Esophagus muscularis mucosa (tissue), 4 donors: ENCODE data around the gene ZNF598. TPM values are rescaled to one million over a fixed set of nuclear protein-coding genes. Genes with fewer than 3 reads are reported as not detected.

Source experiments
- DNase-seq: peaks from one replicate; pipeline ENCODE4 v3.0.0-alpha.2; 2017; ENCODE audit errors: extremely low spot score
- H3K27ac ChIP-seq, 4 donors: fragments of 200-600 bp; sonication (generic); replicated peaks in 1 of 4; 1 replicate in 3 of 4; 2 replicates in 1 of 4; pipeline ENCODE4 v1.5.1; 2016 to 2019; ENCODE audit warnings: mild to moderate bottlenecking in 1 of 4
- H3K27me3 ChIP-seq, 4 donors: fragments of 200-600 bp; sonication (generic); one replicate each; pipeline versions ENCODE4 v1.5.1 to v1.6.0; 2016 to 2019
- H3K36me3 ChIP-seq, 4 donors: fragments of 200-600 bp; sonication (generic); one replicate each; pipeline ENCODE4 v1.5.1; 2016 to 2019
- H3K4me1 ChIP-seq, 4 donors: fragments of 200-600 bp; sonication (generic); one replicate each; pipeline ENCODE4 v1.5.1; 2016 to 2019
- H3K4me3 ChIP-seq, 4 donors: fragments of 200-600 bp; sonication (generic); 1 replicate in 2 of 4; 2 replicates in 2 of 4; pipeline ENCODE4 v1.5.1; 2016 to 2019; ENCODE audit warnings: mild to moderate bottlenecking in 4 of 4, moderate library complexity in 1 of 4
- H3K9me3 ChIP-seq, 4 donors: fragments of 200-600 bp; sonication (generic); 1 replicate in 3 of 4; 2 replicates in 1 of 4; pipeline ENCODE4 v1.5.1; 2016 to 2019
- CTCF ChIP-seq, 3 experiments: fragments of 200-600 bp in 2 of 3; fragments of 450-650 bp in 1 of 3; sonication (generic) in 2 of 3; IDR thresholded peaks; one replicate each; pipeline ENCODE4 v1.5.1; 2017 to 2019; ENCODE audit warnings: antibody characterized with exemption in 3 of 3, mild to moderate bottlenecking in 2 of 3, moderate library complexity in 1 of 3
- EP300 ChIP-seq: sonication (generic); formaldehyde crosslinking; IDR thresholded peaks from one replicate; pipeline ENCODE4 v1.6.1; 2017; ENCODE audit warnings: antibody characterized with exemption
- POLR2A ChIP-seq: fragments of 450-650 bp; IDR thresholded peaks from one replicate; pipeline ENCODE4 v1.6.1; 2017; ENCODE audit warnings: antibody characterized with exemption, moderate library complexity, mild to moderate bottlenecking, low read depth
- POLR2AphosphoS5 ChIP-seq, 2 donors: sonication (generic); formaldehyde crosslinking; IDR thresholded peaks; one replicate each; pipeline ENCODE4 v1.6.1; 2017; ENCODE audit warnings: antibody characterized with exemption in 2 of 2
- WGBS: methylation state at CpG from one replicate; pipeline ENCODE4 v1.1.5; 2018; 5-methylcytosine and 5-hydroxymethylcytosine counted together
- intact Hi-C: fragments of 100-400 bp; cut with DNase I; formaldehyde crosslinking; loops from one replicate; pipeline ENCODE4 v1.15.1; 2023
- total RNA-seq, 4 donors: library from RNA; depleted of rRNA; stranded (reverse); fragments of >200 nt; gene quantifications; one replicate each; pipeline versions ENCODE4 v1.1.0 to v1.2.1, GENCODE V29; 2016

Gene ZNF598
- total RNA-seq, 4 donors from 2014 or later: 23.3 to 46.5 (median 34.9) TPM

- H3K27ac ChIP-seq: no peak overlapping the region
- H3K4me3 ChIP-seq: no peak overlapping the region
- peaks cover 45 to 47% (median 46%) of the 10 kb centered on the region in 4 donors for H3K36me3 ChIP-seq
- no peak for DNase-seq
- intact Hi-C loops: no loop called here
- H3K4me1 ChIP-seq: peaks cover 24 to 39% (median 31%) of the 10 kb centered on the region in 4 donors
- peaks cover 0 to 88% (median 47%) of the 10 kb centered on the region in 4 donors for H3K27me3 ChIP-seq
- no peak for TF ChIP-seq POLR2A
- no peak for TF ChIP-seq EP300
- no peak for TF ChIP-seq POLR2AphosphoS5 (IDR thresholded peaks at IDR 0.05)
- TF ChIP-seq CTCF (IDR thresholded peaks at IDR 0.05): no peak
- WGBS: 14% methylated on average over 19 of the region's 70 CpGs
- no peaks in the 10 kb centered on the region for H3K9me3 ChIP-seq
Measured at GRCh38 chr16:1979271-1980029, 30.2 kb downstream of the ZNF598 start.

GRCh38 chr16:1978476-1979120 is 31.0 kb downstream of the ZNF598 start:
- TF ChIP-seq POLR2AphosphoS5 (IDR thresholded peaks at IDR 0.05): no peak
- no peak for TF ChIP-seq EP300
- TF ChIP-seq CTCF (IDR thresholded peaks at IDR 0.05): no peak
- TF ChIP-seq POLR2A: no peak
- Histone ChIP-seq H3K27ac (no peak overlapping the region), H3K4me1 (peaks cover 23 to 43% (median 31%) of the 10 kb centered on the region in 4 donors), H3K27me3 (peaks cover 0 to 96% (median 47%) of the 10 kb centered on the region in 4 donors), H3K9me3 (no peaks in the 10 kb centered on the region), H3K4me3 (no peak overlapping the region), H3K36me3 (peaks cover 51 to 55% (median 53%) of the 10 kb centered on the region in 4 donors)
- WGBS: 79% methylated on average over 25 of the region's 37 CpGs
- intact Hi-C loops: no loop called here
- no peak for DNase-seq

DNA sequence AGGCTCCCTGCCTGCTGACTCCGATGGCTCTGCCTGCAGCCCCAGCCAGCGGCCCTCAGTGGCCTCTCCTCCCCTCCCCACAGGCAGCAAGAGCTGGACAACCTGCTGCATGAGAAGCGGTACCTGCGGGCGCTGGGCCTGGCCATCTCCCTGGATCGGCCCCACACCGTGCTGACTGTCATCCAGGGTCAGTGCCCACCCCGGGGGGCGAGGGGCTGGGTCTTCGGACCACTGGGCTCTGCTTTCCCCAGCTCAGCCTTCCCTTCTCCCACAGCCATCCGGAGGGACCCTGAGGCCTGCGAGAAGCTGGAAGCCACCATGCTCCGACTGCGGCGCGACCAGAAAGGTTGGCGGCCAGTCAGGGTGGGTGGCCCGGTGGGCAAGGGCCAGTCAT is 31.7 kb downstream of the ZNF598 start:
- Histone ChIP-seq H3K36me3 (peaks cover 51 to 56% (median 53%) of the 10 kb centered on the region in 4 donors), H3K27me3 (peaks cover 0 to 94% (median 47%) of the 10 kb centered on the region in 4 donors), H3K9me3 (no peaks in the 10 kb centered on the region), H3K4me3 (no peak overlapping the region), H3K4me1 (peaks cover 22 to 43% (median 31%) of the 10 kb centered on the region in 4 donors), H3K27ac (no peak overlapping the region)
- TF ChIP-seq POLR2AphosphoS5 (IDR thresholded peaks at IDR 0.05) (no peak), EP300 (no peak), POLR2A (no peak), CTCF (IDR thresholded peaks at IDR 0.05) (no peak)
- WGBS: 94% methylated on average over 8 of the region's 18 CpGs
- DNase-seq: no peak
- intact Hi-C loops: no loop called here

DNA sequence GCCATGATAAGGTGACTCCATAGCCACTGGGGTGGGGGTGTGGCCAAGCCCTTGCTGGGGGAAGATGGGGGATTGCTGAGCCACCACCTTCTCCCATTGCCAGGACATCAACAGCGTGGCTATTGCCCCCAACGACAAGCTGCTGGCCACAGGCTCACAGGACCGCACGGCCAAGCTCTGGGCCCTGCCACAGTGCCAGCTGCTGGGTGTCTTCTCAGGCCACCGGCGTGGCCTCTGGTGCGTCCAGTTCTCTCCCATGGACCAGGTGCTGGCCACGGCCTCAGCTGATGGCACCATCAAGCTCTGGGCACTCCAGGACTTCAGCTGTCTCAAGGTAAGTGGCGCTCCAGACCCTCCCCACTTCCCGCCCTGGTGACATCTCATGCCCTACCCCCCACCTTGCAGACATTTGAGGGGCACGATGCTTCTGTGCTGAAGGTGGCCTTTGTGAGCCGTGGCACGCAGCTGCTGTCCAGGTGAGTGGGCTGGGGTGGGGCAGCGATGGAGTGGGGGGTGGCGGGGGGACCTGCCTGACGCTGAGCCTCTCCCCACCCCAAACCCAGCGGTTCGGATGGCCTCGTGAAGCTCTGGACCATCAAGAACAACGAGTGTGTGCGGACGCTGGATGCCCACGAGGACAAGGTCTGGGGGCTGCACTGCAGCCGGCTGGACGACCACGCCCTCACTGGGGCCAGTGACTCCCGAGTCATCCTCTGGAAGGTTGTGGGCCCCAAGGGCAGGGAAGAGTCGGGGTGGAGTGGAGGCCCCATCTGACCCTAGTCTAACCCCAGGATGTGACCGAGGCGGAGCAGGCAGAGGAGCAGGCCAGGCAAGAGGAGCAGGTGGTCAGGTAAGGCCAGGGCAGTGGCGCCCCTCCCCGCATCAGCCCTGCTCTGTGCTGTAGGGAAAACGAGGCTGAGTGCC is 32.4 kb downstream of the ZNF598 start:
- Histone ChIP-seq H3K36me3 (peaks cover 51 to 56% (median 53%) of the 10 kb centered on the region in 4 donors), H3K27me3 (peaks cover under 1 to 88% (median 47%) of the 10 kb centered on the region in 4 donors), H3K27ac (no peak overlapping the region), H3K4me1 (peaks cover 28 to 48% (median 37%) of the 10 kb centered on the region in 4 donors), H3K9me3 (no peaks in the 10 kb centered on the region), H3K4me3 (no peak overlapping the region)
- no peak for DNase-seq
- TF ChIP-seq CTCF (IDR thresholded peaks at IDR 0.05) (no peak), POLR2AphosphoS5 (IDR thresholded peaks at IDR 0.05) (no peak), POLR2A (no peak), EP300 (no peak)
- intact Hi-C loops: no loop called here
- WGBS: 89% methylated on average over 14 of the region's 33 CpGs
